GM12874 (cell line): ENCODE results near the gene SGMS1.

ENCODE experiments used
- CTCF ChIP-seq: IDR thresholded peaks from 2 replicates; pipeline ENCODE4 v1.5.1; 2011; ENCODE audit warnings: low read depth, mild to moderate bottlenecking, control low read depth, low read length, moderate library complexity; ENCODE audit not compliant: insufficient read depth

The SGMS1 gene

GRCh38 chr10:50396491-50397311 lies 227.1 kb downstream of the SGMS1 start:
- TF ChIP-seq CTCF, result no peak

- no peak for TF ChIP-seq CTCF
Observed at GRCh38 chr10:50395851-50396250, 227.9 kb downstream of the SGMS1 start.

- no peak for TF ChIP-seq CTCF
Observed at GRCh38 chr10:50395271-50395670, 228.5 kb downstream of the SGMS1 start.

GRCh38 chr10:50394832-50395231 lies 228.9 kb downstream of the SGMS1 start:
- no peak for TF ChIP-seq CTCF

- TF ChIP-seq CTCF, result no peak
Observed at GRCh38 chr10:50393784-50394467, 229.8 kb downstream of the SGMS1 start.

- TF ChIP-seq CTCF, result no peak
Observed at GRCh38 chr10:50392966-50393718, 230.6 kb downstream of the SGMS1 start.

- no peak for TF ChIP-seq CTCF
Observed at GRCh38 chr10:50392426-50392825, 231.3 kb downstream of the SGMS1 start.
